ENCODE measurements around the gene TSPAN14. TPM values are rescaled to one million over a fixed set of nuclear protein-coding genes. Genes with fewer than 3 reads are reported as not detected.
A peak's percentile ranks its signal among the peaks of the same experiment; 100 is the strongest.

TSPAN14 gene
- polyA plus RNA-seq, 2 donors: 50.6 to 63.2 TPM

- Histone ChIP-seq H3K27me3 (ENCODE audit: control insufficient read depth in 1 of 2, insufficient read depth in 2 of 2, low read length in 2 of 2) (no peaks in the 10 kb centered on the region), H3K27ac (ENCODE audit: low read depth in 2 of 2, low read length in 1 of 2) (peak overlapping the region in 1 of 2 donors; percentile 54), H3K9me3 (ENCODE audit: control insufficient read depth in 2 of 2, insufficient read depth in 1 of 2, low read depth in 1 of 2, low read length in 1 of 2) (no peaks in the 10 kb centered on the region), H3K36me3 (ENCODE audit: control insufficient read depth in 2 of 2, insufficient read depth in 2 of 2, low read length in 1 of 2) (peaks cover under 1 to 8% of the 10 kb centered on the region in 2 donors), H3K4me3 (ENCODE audit: low read depth in 1 of 2, low read length in 2 of 2) (no peak overlapping the region), H3K4me1 (ENCODE audit: control insufficient read depth in 2 of 2, insufficient read depth in 2 of 2, low read length in 1 of 2) (peaks cover 9 to 28% of the 10 kb centered on the region in 2 donors)
- 56% methylated on average over 6 of the region's 6 CpGs for WGBS, 2 donors
Measured at GRCh38 chr10:80484243-80484642, 30.1 kb downstream of the TSPAN14 start.

GRCh38 chr10:80484676-80485075, 30.6 kb downstream of the TSPAN14 start:
- no peak overlapping the region for H3K27ac ChIP-seq (ENCODE audit: low read depth in 2 of 2, low read length in 1 of 2)

GRCh38 chr10:80485076-80485945, 31.2 kb downstream of the TSPAN14 start:
- Histone ChIP-seq H3K4me1 (ENCODE audit: control insufficient read depth in 2 of 2, insufficient read depth in 2 of 2, low read length in 1 of 2) (peaks cover 9 to 32% of the 10 kb centered on the region in 2 donors), H3K27me3 (ENCODE audit: control insufficient read depth in 1 of 2, insufficient read depth in 2 of 2, low read length in 2 of 2) (no peaks in the 10 kb centered on the region), H3K27ac (ENCODE audit: low read depth in 2 of 2, low read length in 1 of 2) (peak overlapping the region in 1 of 2 donors; percentile 76), H3K9me3 (ENCODE audit: control insufficient read depth in 2 of 2, insufficient read depth in 1 of 2, low read depth in 1 of 2, low read length in 1 of 2) (no peaks in the 10 kb centered on the region), H3K36me3 (ENCODE audit: control insufficient read depth in 2 of 2, insufficient read depth in 2 of 2, low read length in 1 of 2) (peaks cover 9 to 19% of the 10 kb centered on the region in 2 donors), H3K4me3 (ENCODE audit: low read depth in 1 of 2, low read length in 2 of 2) (no peak overlapping the region)
- 74 to 79% methylated on average over 10 of the region's 10 CpGs for WGBS, 2 donors

More at GRCh38 chr10:80484676-80485075, 30.6 kb downstream of the TSPAN14 start:
- peaks cover 9 to 32% of the 10 kb centered on the region in 2 donors for H3K4me1 ChIP-seq (ENCODE audit: control insufficient read depth in 2 of 2, insufficient read depth in 2 of 2, low read length in 1 of 2)
- H3K9me3 ChIP-seq (ENCODE audit: control insufficient read depth in 2 of 2, insufficient read depth in 1 of 2, low read depth in 1 of 2, low read length in 1 of 2): no peaks in the 10 kb centered on the region
- no peaks in the 10 kb centered on the region for H3K27me3 ChIP-seq (ENCODE audit: control insufficient read depth in 1 of 2, insufficient read depth in 2 of 2, low read length in 2 of 2)
- peaks cover 5 to 13% of the 10 kb centered on the region in 2 donors for H3K36me3 ChIP-seq (ENCODE audit: control insufficient read depth in 2 of 2, insufficient read depth in 2 of 2, low read length in 1 of 2)
- no peak overlapping the region for H3K4me3 ChIP-seq (ENCODE audit: low read depth in 1 of 2, low read length in 2 of 2)

GRCh38 chr10:80485946-80486764, 32.0 kb downstream of the TSPAN14 start:
- H3K36me3 ChIP-seq (ENCODE audit: control insufficient read depth in 2 of 2, insufficient read depth in 2 of 2, low read length in 1 of 2): peaks cover 12 to 25% of the 10 kb centered on the region in 2 donors

GRCh38 chr10:80486785-80487420, 32.8 kb downstream of the TSPAN14 start:
- Histone ChIP-seq H3K4me1 (ENCODE audit: control insufficient read depth in 2 of 2, insufficient read depth in 2 of 2, low read length in 1 of 2) (peaks cover 9 to 37% of the 10 kb centered on the region in 2 donors), H3K27me3 (ENCODE audit: control insufficient read depth in 1 of 2, insufficient read depth in 2 of 2, low read length in 2 of 2) (no peaks in the 10 kb centered on the region), H3K9me3 (ENCODE audit: control insufficient read depth in 2 of 2, insufficient read depth in 1 of 2, low read depth in 1 of 2, low read length in 1 of 2) (no peaks in the 10 kb centered on the region), H3K4me3 (ENCODE audit: low read depth in 1 of 2, low read length in 2 of 2) (no peak overlapping the region), H3K36me3 (ENCODE audit: control insufficient read depth in 2 of 2, insufficient read depth in 2 of 2, low read length in 1 of 2) (peaks cover 16 to 33% of the 10 kb centered on the region in 2 donors), H3K27ac (ENCODE audit: low read depth in 2 of 2, low read length in 1 of 2) (peak overlapping the region in 1 of 2 donors; percentile 47)
- 79 to 87% methylated on average over 9 of the region's 9 CpGs for WGBS, 2 donors

More at GRCh38 chr10:80485946-80486764, 32.0 kb downstream of the TSPAN14 start:
- Histone ChIP-seq H3K4me1 (ENCODE audit: control insufficient read depth in 2 of 2, insufficient read depth in 2 of 2, low read length in 1 of 2) (peaks cover 9 to 33% of the 10 kb centered on the region in 2 donors), H3K27me3 (ENCODE audit: control insufficient read depth in 1 of 2, insufficient read depth in 2 of 2, low read length in 2 of 2) (no peaks in the 10 kb centered on the region), H3K4me3 (ENCODE audit: low read depth in 1 of 2, low read length in 2 of 2) (no peak overlapping the region), H3K27ac (ENCODE audit: low read depth in 2 of 2, low read length in 1 of 2) (peak overlapping the region; percentile 74 to 76), H3K9me3 (ENCODE audit: control insufficient read depth in 2 of 2, insufficient read depth in 1 of 2, low read depth in 1 of 2, low read length in 1 of 2) (no peaks in the 10 kb centered on the region)
- 62 to 63% methylated on average over 17 of the region's 17 CpGs for WGBS, 2 donors

GRCh38 chr10:80487421-80487785, 33.3 kb downstream of the TSPAN14 start:
- 67 to 82% methylated on average over 4 of the region's 4 CpGs for WGBS, 2 donors
- Histone ChIP-seq H3K27ac (ENCODE audit: low read depth in 2 of 2, low read length in 1 of 2) (peak overlapping the region in 1 of 2 donors; percentile 47), H3K4me3 (ENCODE audit: low read depth in 1 of 2, low read length in 2 of 2) (no peak overlapping the region), H3K27me3 (ENCODE audit: control insufficient read depth in 1 of 2, insufficient read depth in 2 of 2, low read length in 2 of 2) (no peaks in the 10 kb centered on the region), H3K9me3 (ENCODE audit: control insufficient read depth in 2 of 2, insufficient read depth in 1 of 2, low read depth in 1 of 2, low read length in 1 of 2) (no peaks in the 10 kb centered on the region), H3K4me1 (ENCODE audit: control insufficient read depth in 2 of 2, insufficient read depth in 2 of 2, low read length in 1 of 2) (peaks cover 9 to 37% of the 10 kb centered on the region in 2 donors), H3K36me3 (ENCODE audit: control insufficient read depth in 2 of 2, insufficient read depth in 2 of 2, low read length in 1 of 2) (peaks cover 16 to 36% of the 10 kb centered on the region in 2 donors)

GRCh38 chr10:80487791-80488538, 33.9 kb downstream of the TSPAN14 start:
- WGBS, 2 donors: 71 to 73% methylated on average over 14 of the region's 14 CpGs
- H3K4me3 ChIP-seq (ENCODE audit: low read depth in 1 of 2, low read length in 2 of 2): no peak overlapping the region

GRCh38 chr10:80488539-80489066, 34.5 kb downstream of the TSPAN14 start:
- H3K27me3 ChIP-seq (ENCODE audit: control insufficient read depth in 1 of 2, insufficient read depth in 2 of 2, low read length in 2 of 2): no peaks in the 10 kb centered on the region
- H3K36me3 ChIP-seq (ENCODE audit: control insufficient read depth in 2 of 2, insufficient read depth in 2 of 2, low read length in 1 of 2): peaks cover 16 to 36% of the 10 kb centered on the region in 2 donors
- no peaks in the 10 kb centered on the region for H3K9me3 ChIP-seq (ENCODE audit: control insufficient read depth in 2 of 2, insufficient read depth in 1 of 2, low read depth in 1 of 2, low read length in 1 of 2)
- H3K27ac ChIP-seq (ENCODE audit: low read depth in 2 of 2, low read length in 1 of 2): peak overlapping the region in 1 of 2 donors; percentile 26
- H3K4me1 ChIP-seq (ENCODE audit: control insufficient read depth in 2 of 2, insufficient read depth in 2 of 2, low read length in 1 of 2): peaks cover 9 to 39% of the 10 kb centered on the region in 2 donors
- H3K4me3 ChIP-seq (ENCODE audit: low read depth in 1 of 2, low read length in 2 of 2): no peak overlapping the region
- WGBS, 2 donors: 56 to 66% methylated on average over 6 of the region's 6 CpGs

More at GRCh38 chr10:80487791-80488538, 33.9 kb downstream of the TSPAN14 start:
- H3K27me3 ChIP-seq (ENCODE audit: control insufficient read depth in 1 of 2, insufficient read depth in 2 of 2, low read length in 2 of 2): no peaks in the 10 kb centered on the region
- peaks cover 16 to 36% of the 10 kb centered on the region in 2 donors for H3K36me3 ChIP-seq (ENCODE audit: control insufficient read depth in 2 of 2, insufficient read depth in 2 of 2, low read length in 1 of 2)
- peaks cover 9 to 37% of the 10 kb centered on the region in 2 donors for H3K4me1 ChIP-seq (ENCODE audit: control insufficient read depth in 2 of 2, insufficient read depth in 2 of 2, low read length in 1 of 2)
- peak overlapping the region in 1 of 2 donors; percentile 47 for H3K27ac ChIP-seq (ENCODE audit: low read depth in 2 of 2, low read length in 1 of 2)
- H3K9me3 ChIP-seq (ENCODE audit: control insufficient read depth in 2 of 2, insufficient read depth in 1 of 2, low read depth in 1 of 2, low read length in 1 of 2): no peaks in the 10 kb centered on the region

Data from esophagus (tissue), 2 donors.